GM23338 (cell line): ENCODE measurements around the gene NHSL1. TPM values are rescaled to one million over a fixed set of nuclear protein-coding genes. Genes with fewer than 3 reads are reported as not detected.

Experiments
- ATAC-seq: fragments of 200-7000 bp; cut with Tn5 transposase; 3 replicates; pipeline ENCODE4 v1.9.1; 2020
- DNase-seq: peaks from one replicate; pipeline ENCODE4 v3.0.0-alpha.2; 2015; ENCODE audit warnings: low spot score
- H2AFZ ChIP-seq: fragments of 200-600 bp; sonication (generic); 2 replicates; pipeline ENCODE4 v1.8.0; 2016; ENCODE audit warnings: antibody characterized with exemption, mild to moderate bottlenecking, moderate library complexity
- H3F3A ChIP-seq: fragments of 200-600 bp; sonication (generic); replicated peaks from 2 replicates; pipeline ENCODE4 v1.8.0; 2017; ENCODE audit warnings: antibody characterized with exemption, mixed run types, low read depth
- H3K27ac ChIP-seq: fragments of 200-600 bp; sonication (generic); 2 replicates; pipeline ENCODE4 v1.6.1; 2016; ENCODE audit warnings: low read depth
- H3K27me3 ChIP-seq: fragments of 200-600 bp; sonication (generic); 2 replicates; pipeline ENCODE4 v1.8.0; 2016; ENCODE audit warnings: mild to moderate bottlenecking, mixed run types, moderate library complexity; ENCODE audit not compliant: insufficient read depth
- H3K36me3 ChIP-seq: fragments of 200-600 bp; sonication (generic); 2 replicates; pipeline ENCODE4 v1.8.0; 2016; ENCODE audit warnings: mild to moderate bottlenecking; ENCODE audit not compliant: insufficient read depth
- H3K4me1 ChIP-seq: fragments of 200-600 bp; sonication (generic); 2 replicates; pipeline ENCODE4 v1.8.0; 2016; ENCODE audit warnings: mild to moderate bottlenecking, moderate library complexity; ENCODE audit not compliant: insufficient read depth
- H3K4me2 ChIP-seq: fragments of 200-600 bp; sonication (generic); 2 replicates; pipeline ENCODE4 v1.7.1; 2017; ENCODE audit warnings: mixed run types
- H3K4me3 ChIP-seq: fragments of 200-600 bp; sonication (generic); 2 replicates; pipeline ENCODE4 v1.6.1; 2016; ENCODE audit warnings: mixed run types
- H3K79me2 ChIP-seq: fragments of 200-600 bp; sonication (generic); replicated peaks from 2 replicates; pipeline ENCODE4 v1.8.0; 2017; ENCODE audit warnings: mild to moderate bottlenecking; ENCODE audit not compliant: insufficient read depth
- H3K9me2 ChIP-seq: fragments of 200-600 bp; sonication (generic); 2 replicates; pipeline ENCODE4 v1.8.0; 2017; ENCODE audit not compliant: insufficient read depth
- H4K20me1 ChIP-seq: fragments of 200-600 bp; sonication (generic); replicated peaks from 2 replicates; pipeline ENCODE4 v1.8.0; 2017; ENCODE audit warnings: mild to moderate bottlenecking; ENCODE audit not compliant: insufficient read depth
- H3K27ac Mint-ChIP-seq: 2 replicates; pipeline ENCODE4 v1.8.0; 2020; ENCODE audit warnings: inconsistent platforms, mild to moderate bottlenecking, moderate library complexity, mixed read lengths
- H3K27me3 Mint-ChIP-seq: 3 replicates; pipeline ENCODE4 v1.8.0; 2022; ENCODE audit warnings: low read depth, mild to moderate bottlenecking, moderate library complexity, mixed read lengths, inconsistent platforms; ENCODE audit not compliant: insufficient read depth, poor library complexity
- H3K36me3 Mint-ChIP-seq: 3 replicates; pipeline ENCODE4 v1.8.0; 2021; ENCODE audit warnings: low read depth, mild to moderate bottlenecking, inconsistent platforms, moderate library complexity, mixed read lengths
- H3K4me1 Mint-ChIP-seq: 3 replicates; pipeline ENCODE4 v1.8.0; 2020; ENCODE audit warnings: mild to moderate bottlenecking, inconsistent platforms, mixed read lengths
- H3K4me3 Mint-ChIP-seq: 3 replicates; pipeline ENCODE4 v1.8.0; 2021; ENCODE audit warnings: moderate library complexity, mild to moderate bottlenecking, inconsistent platforms, mixed read lengths
- H3K9me3 Mint-ChIP-seq: 3 replicates; pipeline ENCODE4 v1.8.0; 2020; ENCODE audit warnings: moderate library complexity, mild to moderate bottlenecking, inconsistent platforms, mixed read lengths
- ETS1 ChIP-seq: IDR thresholded peaks from 2 replicates; pipeline ENCODE4 v1.6.1; 2016; ENCODE audit warnings: antibody characterized with exemption
- EZH2phosphoT487 ChIP-seq: fragments of 200-600 bp; sonication (generic); IDR thresholded peaks from one replicate; pipeline ENCODE4 v1.8.1; 2018; ENCODE audit warnings: antibody characterized with exemption; ENCODE audit not compliant: unreplicated experiment
- JUNB ChIP-seq: IDR thresholded peaks from one replicate; pipeline ENCODE4 v1.6.1; 2016; ENCODE audit warnings: antibody characterized with exemption; ENCODE audit not compliant: unreplicated experiment
- NANOG ChIP-seq: IDR thresholded peaks from 2 replicates; pipeline ENCODE4 v1.6.1; 2016; ENCODE audit warnings: antibody characterized with exemption, borderline replicate concordance
- STAT1 ChIP-seq: IDR thresholded peaks from one replicate; pipeline ENCODE4 v1.6.1; 2016; ENCODE audit warnings: antibody characterized with exemption; ENCODE audit not compliant: unreplicated experiment
- ZNF114 ChIP-seq: fragments of 250-450 bp; sonication (Bioruptor Pico); IDR thresholded peaks from 2 replicates; pipeline ENCODE4 v1.5.0; 2020; ENCODE audit warnings: mild to moderate bottlenecking, moderate library complexity
- ZNF462 ChIP-seq: fragments of 250-450 bp; sonication (Bioruptor Pico); IDR thresholded peaks from 2 replicates; pipeline ENCODE4 v1.5.0; 2020; ENCODE audit warnings: mild to moderate bottlenecking, moderate library complexity
- polyA plus RNA-seq: library from polyadenylated mRNA; unstranded; fragments of >200 nt; fragmentation: Nextera tagmentation; extraction: Ambion mirVana; gene quantifications from 2 replicates; pipeline ENCODE4 v1.2.1, GENCODE V29; 2016
- total RNA-seq: library from RNA; depleted of rRNA; stranded (reverse); fragments of >200 nt; shearing (Covaris generic); gene quantifications from 2 replicates; pipeline ENCODE4 v1.2.3, GENCODE V29; 2014

Gene NHSL1
- total and polyA plus RNA-seq, 2 experiments from 2014 or later = 11.2 to 24.5 TPM

GRCh38 chr6:138393871-138394783 is 105.2 kb downstream of the NHSL1 start (continued):
- TF ChIP-seq ZNF462 = no peak

- H3K4me2 ChIP-seq = no peak overlapping the region
- Mint-ChIP-seq H3K4me1 (peaks cover 19% of the 10 kb centered on the region), H3K27ac (no peak overlapping the region), H3K4me3 (no peak overlapping the region), H3K36me3 (no peaks in the 10 kb centered on the region), H3K9me3 (no peaks in the 10 kb centered on the region), H3K27me3 (peaks cover 2% of the 10 kb centered on the region)
- H3K4me1 ChIP-seq = peaks cover 13% of the 10 kb centered on the region
- 0 out of 2 replicates have a peak overlapping the region, but pooled peaks have one; percentile 43 for H2AFZ ChIP-seq
- DNase-seq (no peak), ATAC-seq (no peak)
- H3K4me3 ChIP-seq = no peak overlapping the region
- no peak overlapping the region for H3K27ac ChIP-seq
- H3K79me2 ChIP-seq = no peaks in the 10 kb centered on the region
- no peaks in the 10 kb centered on the region for H4K20me1 ChIP-seq
- H3K9me2 ChIP-seq = no peaks in the 10 kb centered on the region; the same call in 1 of the 2 replicates
- no peaks in the 10 kb centered on the region for H3K27me3 ChIP-seq
- no peaks in the 10 kb centered on the region for H3K36me3 ChIP-seq
- no peaks in the 10 kb centered on the region for H3F3A ChIP-seq
- TF ChIP-seq NANOG (no peak), ZNF114 (CRISPR knock-in tag) (no peak), ETS1 (no peak), JUNB (no peak), ZNF462 (no peak), STAT1 (no peak), EZH2phosphoT487 (no peak)
These were observed 109.7 kb downstream of the NHSL1 start for GRCh38 chr6:138389551-138389950.
